ENCODE measurements around the gene RASAL3.
A peak's percentile ranks its signal among the peaks of the same experiment; 100 is the strongest.

The RASAL3 gene

GRCh38 chr19:15421136-15421695 is 43.1 kb downstream of the RASAL3 start:
- Histone ChIP-seq H3K4me3 (ENCODE audit: low read length) (no peak overlapping the region), H3K4me1 (ENCODE audit: low read length) (peaks cover 18% of the 10 kb centered on the region), H3K27me3 (ENCODE audit: low read depth, low read length) (no peaks in the 10 kb centered on the region), H3K9ac (ENCODE audit: low read length) (no peak overlapping the region), H3K9me3 (ENCODE audit: insufficient read depth, low read length) (no peaks in the 10 kb centered on the region), H3K27ac (ENCODE audit: low read length) (no peak overlapping the region), H3K79me2 (ENCODE audit: low read length) (peaks cover 27% of the 10 kb centered on the region), H3K4me2 (ENCODE audit: low read length) (no peak overlapping the region), H4K20me1 (ENCODE audit: insufficient read depth, low read length) (peaks cover 17% of the 10 kb centered on the region), H3K36me3 (replicated peaks; ENCODE audit: low read depth, low read length) (peaks cover 42% of the 10 kb centered on the region), H2AFZ (ENCODE audit: low read depth, low read length) (no peak overlapping the region)
- TF ChIP-seq CTCF (IDR thresholded peaks at IDR 0.05; ENCODE audit: low read depth, low read length) (no peak), EZH2phosphoT487 (IDR thresholded peaks at IDR 0.05; ENCODE audit: low read depth) (no peak)

GRCh38 chr19:15419413-15420025 is 44.8 kb downstream of the RASAL3 start:
- Histone ChIP-seq H4K20me1 (ENCODE audit: insufficient read depth, low read length) (peaks cover 19% of the 10 kb centered on the region), H2AFZ (ENCODE audit: low read depth, low read length) (peak overlapping the region; percentile 56; the same call in 1 of the 2 replicates), H3K27me3 (ENCODE audit: low read depth, low read length) (no peaks in the 10 kb centered on the region), H3K9me3 (ENCODE audit: insufficient read depth, low read length) (no peaks in the 10 kb centered on the region), H3K36me3 (replicated peaks; ENCODE audit: low read depth, low read length) (peaks cover 36% of the 10 kb centered on the region), H3K4me2 (ENCODE audit: low read length) (peak overlapping the region; percentile 86), H3K9ac (ENCODE audit: low read length) (peak overlapping the region; percentile 60), H3K79me2 (ENCODE audit: low read length) (peaks cover 43% of the 10 kb centered on the region), H3K27ac (ENCODE audit: low read length) (0 out of 2 replicates have a peak overlapping the region, but pooled peaks have one; percentile 1), H3K4me1 (ENCODE audit: low read length) (peaks cover 18% of the 10 kb centered on the region), H3K4me3 (ENCODE audit: low read length) (peak overlapping the region; percentile 74)
- TF ChIP-seq CTCF (IDR thresholded peaks at IDR 0.05; ENCODE audit: low read depth, low read length): no peak
- TF ChIP-seq EZH2phosphoT487 (IDR thresholded peaks at IDR 0.05; ENCODE audit: low read depth): no peak

- H3K9ac ChIP-seq (ENCODE audit: low read length): peak within 1 kb of the TSS; percentile 89
- peak within 1 kb of the TSS; percentile 90 for H3K4me3 ChIP-seq (ENCODE audit: low read length)
- peaks cover 19% of the 10 kb centered on the region for H4K20me1 ChIP-seq (ENCODE audit: insufficient read depth, low read length)
- peaks cover 51% of the 10 kb centered on the region for H3K79me2 ChIP-seq (ENCODE audit: low read length)
- peak within 1 kb of the TSS; percentile 31 for H3K27ac ChIP-seq (ENCODE audit: low read length)
- H3K27me3 ChIP-seq (ENCODE audit: low read depth, low read length): no peaks in the 10 kb centered on the region
- H3K4me2 ChIP-seq (ENCODE audit: low read length): peak within 1 kb of the TSS; percentile 89
- peaks cover 18% of the 10 kb centered on the region for H3K4me1 ChIP-seq (ENCODE audit: low read length)
- TF ChIP-seq EZH2phosphoT487 (IDR thresholded peaks at IDR 0.05; ENCODE audit: low read depth) (no peak), CTCF (IDR thresholded peaks at IDR 0.05; ENCODE audit: low read depth, low read length) (peak; percentile 75)
- peaks cover 29% of the 10 kb centered on the region for H3K36me3 ChIP-seq (replicated peaks; ENCODE audit: low read depth, low read length)
- H3K9me3 ChIP-seq (ENCODE audit: insufficient read depth, low read length): no peaks in the 10 kb centered on the region
- H2AFZ ChIP-seq (ENCODE audit: low read depth, low read length): peak within 1 kb of the TSS; percentile 56; the same call in 1 of the 2 replicates
These were observed 45.5 kb downstream of the RASAL3 start, which contains the start of gene AKAP8L for GRCh38 chr19:15418579-15419412. Gene AKAP8L (minus strand): TSS chr19:15418988. CDS start chr19:15418923, 65 bp downstream.

- Histone ChIP-seq H3K9ac (ENCODE audit: low read length) (peak overlapping the region; percentile 89), H3K4me1 (ENCODE audit: low read length) (peaks cover 23% of the 10 kb centered on the region), H3K4me2 (ENCODE audit: low read length) (peak overlapping the region; percentile 89), H3K36me3 (replicated peaks; ENCODE audit: low read depth, low read length) (peaks cover 28% of the 10 kb centered on the region), H3K9me3 (ENCODE audit: insufficient read depth, low read length) (no peaks in the 10 kb centered on the region), H4K20me1 (ENCODE audit: insufficient read depth, low read length) (peaks cover 25% of the 10 kb centered on the region), H3K4me3 (ENCODE audit: low read length) (peak overlapping the region; percentile 90), H2AFZ (ENCODE audit: low read depth, low read length) (no peak overlapping the region), H3K79me2 (ENCODE audit: low read length) (peaks cover 57% of the 10 kb centered on the region), H3K27ac (ENCODE audit: low read length) (peak overlapping the region; percentile 31), H3K27me3 (ENCODE audit: low read depth, low read length) (no peaks in the 10 kb centered on the region)
- no peak for TF ChIP-seq EZH2phosphoT487 (IDR thresholded peaks at IDR 0.05; ENCODE audit: low read depth)
- TF ChIP-seq CTCF (IDR thresholded peaks at IDR 0.05; ENCODE audit: low read depth, low read length): no peak
These were observed 46.1 kb downstream of the RASAL3 start for GRCh38 chr19:15418231-15418578.
